Psoas muscle (tissue), 8 donors: ENCODE data around the gene SPG7. TPM values are rescaled to one million over a fixed set of nuclear protein-coding genes. Genes with fewer than 3 reads are reported as not detected.
"Not testable (repeated sequence)": the region's sequence is repeated elsewhere in the genome, so short reads cannot be mapped to it uniquely, and the experiment has no call there.

Source experiments
- ATAC-seq, 4 donors: fragments of 200-7000 bp; cut with Tn5 transposase; one replicate each; pipeline ENCODE4 v1.9.1; 2020; ENCODE audit warnings: moderate library complexity in 3 of 4, mild to moderate bottlenecking in 2 of 4
- DNase-seq, 2 donors: peaks; one replicate each; pipeline ENCODE4 v3.0.0-alpha.2; 2020
- H3K27ac ChIP-seq: fragments of 200-600 bp; one replicate; pipeline ENCODE4 v1.8.0; 2022
- H3K27me3 ChIP-seq, 3 donors: fragments of 200-600 bp in 1 of 3; one replicate each; pipeline versions ENCODE4 v1.6.1 to v1.8.0; 2013 to 2022; ENCODE audit warnings: low read length in 2 of 3, mild to moderate bottlenecking in 2 of 3, moderate library complexity in 1 of 3; ENCODE audit not compliant: insufficient read depth in 3 of 3
- H3K36me3 ChIP-seq, 2 donors: fragments of 200-600 bp in 1 of 2; one replicate each; pipeline versions ENCODE4 v1.6.1 to v1.8.0; 2013 to 2022; ENCODE audit warnings: low read depth in 1 of 2, mild to moderate bottlenecking in 1 of 2, moderate library complexity in 1 of 2; ENCODE audit not compliant: insufficient read depth in 1 of 2
- H3K4me1 ChIP-seq: fragments of 200-600 bp; one replicate; pipeline ENCODE4 v1.8.0; 2022
- H3K4me3 ChIP-seq: fragments of 200-600 bp; one replicate; pipeline ENCODE4 v1.8.0; 2022; ENCODE audit warnings: mild to moderate bottlenecking
- H3K9me3 ChIP-seq: fragments of 200-600 bp; one replicate; pipeline ENCODE4 v1.8.0; 2022
- WGBS, 3 donors: extraction: QIAGEN DNeasy Blood & Tissue Kit; methylation state at CpG; one replicate each; pipeline versions ENCODE4 v1.1.6 to v1.1.7; 2013; 5-methylcytosine and 5-hydroxymethylcytosine counted together
- intact Hi-C, 2 donors: fragments of 100-400 bp; cut with DNase I; formaldehyde crosslinking; loops; one replicate each; pipeline versions ENCODE4 v1.11.0 to v1.14.2; 2022
- polyA plus RNA-seq, 3 donors: library from polyadenylated mRNA; stranded (reverse); fragments of 200-250 nt; gene quantifications; one replicate each; pipeline ENCODE4 v1.2.3, GENCODE V29; 2013
- total RNA-seq, 4 donors: library from RNA; stranded (reverse); fragmentation: NEBNext Ultra II Directional in 2 of 4; extraction: Animal tissue kit (Norgen Biotek cat#: 25700) in 2 of 4; gene quantifications; one replicate each; pipeline versions ENCODE4 v1.2.1 to v1.2.4, GENCODE V29; 2021 to 2023
- TF ChIP-seq, protein P1 (sequence below): fragments of 200-600 bp; IDR thresholded peaks from one replicate; pipeline ENCODE4 v1.8.0; 2022; ENCODE audit warnings: antibody characterized with exemption
- donor health status: healthy with polysubstance abuse.
- donor health status: DM: no; HTN: no; CAD: no; lungs with moderate emphysema.
- donor health status: Bipolar disorder and iron deficiency.
- donor health status: healthy.
- donor health status: DM: yes; HTN: yes; CAD: no.
- donor health status: DM: no; HTN: no; CAD: no.
- donor health status: DM: no; HTN: no; CAD: no.
- donor health status: DM: yes; HTN: yes; CAD: no.

Gene SPG7
- total and polyA plus RNA-seq, 7 donors, result 57.5 to 95.3 (median 86.8) TPM

DNA sequence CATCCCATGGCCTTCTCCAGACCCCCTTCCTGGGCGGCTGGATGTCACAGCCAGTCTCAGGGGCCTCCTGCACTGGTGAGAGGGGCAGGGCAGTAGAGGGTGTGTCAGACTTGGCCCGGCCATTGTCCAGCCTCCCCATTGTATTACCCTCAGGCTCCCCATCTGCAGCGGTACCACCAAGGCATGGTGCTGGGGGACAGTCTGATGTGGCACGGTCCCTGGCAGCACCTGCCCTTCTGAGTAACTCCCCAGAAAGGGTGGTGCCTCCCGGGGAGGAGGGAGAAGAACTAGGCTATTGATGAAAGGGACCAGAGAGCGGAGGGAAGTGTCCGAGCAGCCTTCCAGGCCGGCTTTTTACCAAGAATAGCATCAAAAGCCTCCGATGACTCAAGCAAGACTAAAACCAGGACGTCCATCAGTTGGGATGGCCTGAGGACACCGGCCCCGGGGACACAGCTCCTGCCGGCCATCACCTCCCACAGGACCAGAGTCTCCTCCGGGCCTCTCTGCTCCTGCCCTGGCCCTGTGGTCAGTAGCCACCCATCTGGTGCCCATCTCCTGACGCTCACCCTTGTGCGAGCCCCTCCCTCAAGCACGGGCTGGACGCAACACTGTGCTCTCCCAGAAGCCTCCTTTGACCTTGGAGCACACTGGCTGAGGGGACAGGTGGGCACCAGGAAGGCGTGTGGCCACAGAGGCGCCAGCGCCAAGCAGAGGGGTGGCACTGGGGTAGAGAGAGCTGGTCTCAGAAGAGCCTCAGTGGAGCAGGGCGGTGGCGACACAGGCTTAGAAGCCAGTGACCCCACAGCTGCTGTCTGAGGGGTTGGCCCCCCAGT lies 61.5 kb downstream of the SPG7 start:
- DNase-seq (peak in 1 of 2 donors; percentile 7), ATAC-seq (no peak)
- Histone ChIP-seq H3K36me3 (peaks cover 1 to 2% of the 10 kb centered on the region in 2 donors), H3K4me3 (no peak overlapping the region), H3K4me1 (peaks cover 14% of the 10 kb centered on the region), H3K27me3 (peaks cover 0 to 36% (median 6%) of the 10 kb centered on the region in 3 donors), H3K27ac (no peak overlapping the region), H3K9me3 (no peaks in the 10 kb centered on the region)
- 65 to 68% (median 67%) methylated on average over 21 to 23 of the region's 23 CpGs for WGBS, 3 donors
- TF ChIP-seq, protein P1, sequence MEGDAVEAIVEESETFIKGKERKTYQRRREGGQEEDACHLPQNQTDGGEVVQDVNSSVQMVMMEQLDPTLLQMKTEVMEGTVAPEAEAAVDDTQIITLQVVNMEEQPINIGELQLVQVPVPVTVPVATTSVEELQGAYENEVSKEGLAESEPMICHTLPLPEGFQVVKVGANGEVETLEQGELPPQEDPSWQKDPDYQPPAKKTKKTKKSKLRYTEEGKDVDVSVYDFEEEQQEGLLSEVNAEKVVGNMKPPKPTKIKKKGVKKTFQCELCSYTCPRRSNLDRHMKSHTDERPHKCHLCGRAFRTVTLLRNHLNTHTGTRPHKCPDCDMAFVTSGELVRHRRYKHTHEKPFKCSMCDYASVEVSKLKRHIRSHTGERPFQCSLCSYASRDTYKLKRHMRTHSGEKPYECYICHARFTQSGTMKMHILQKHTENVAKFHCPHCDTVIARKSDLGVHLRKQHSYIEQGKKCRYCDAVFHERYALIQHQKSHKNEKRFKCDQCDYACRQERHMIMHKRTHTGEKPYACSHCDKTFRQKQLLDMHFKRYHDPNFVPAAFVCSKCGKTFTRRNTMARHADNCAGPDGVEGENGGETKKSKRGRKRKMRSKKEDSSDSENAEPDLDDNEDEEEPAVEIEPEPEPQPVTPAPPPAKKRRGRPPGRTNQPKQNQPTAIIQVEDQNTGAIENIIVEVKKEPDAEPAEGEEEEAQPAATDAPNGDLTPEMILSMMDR, result no peak
- intact Hi-C loops, result loop anchor here in 1 of 2 donors (10.0 kb wide), 1 partner anchor 65 kb away; no protein-coding TSS in a partner anchor

DNA sequence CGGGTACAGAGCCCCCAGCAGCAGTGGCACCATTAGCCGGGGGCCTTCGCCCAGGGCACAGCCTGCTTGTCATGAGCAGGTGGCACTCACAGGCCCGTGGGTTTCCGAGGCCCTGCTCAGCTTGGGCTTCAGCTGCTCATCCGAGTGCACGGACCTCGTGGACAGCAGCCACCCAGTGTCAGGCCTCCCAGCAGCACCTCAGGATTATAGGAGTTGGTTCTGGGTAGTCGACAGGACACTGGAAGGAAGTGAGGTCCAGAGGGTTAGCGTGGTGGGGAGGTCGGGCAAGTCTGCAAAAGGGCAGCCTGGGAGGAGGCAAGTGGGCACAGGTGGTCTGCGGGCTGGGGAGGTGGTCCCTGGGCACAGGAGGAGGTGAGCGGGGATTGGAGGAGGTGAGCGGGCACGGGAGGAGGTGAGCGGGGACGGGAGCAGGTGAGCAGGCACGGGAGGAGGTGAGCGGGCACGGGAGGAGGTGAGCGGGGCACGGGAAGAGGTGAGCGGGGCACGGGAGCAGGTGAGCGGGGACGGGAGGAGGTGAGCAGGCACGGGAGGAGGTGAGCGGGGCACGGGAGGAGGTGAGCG lies 62.2 kb downstream of the SPG7 start:
- Histone ChIP-seq H3K9me3 (no peaks in the 10 kb centered on the region), H3K36me3 (no peaks in the 10 kb centered on the region), H3K27ac (no peak overlapping the region), H3K4me1 (peaks cover 7% of the 10 kb centered on the region), H3K27me3 (peaks cover 0 to 43% (median 11%) of the 10 kb centered on the region in 3 donors), H3K4me3 (no peak overlapping the region)
- DNase-seq (peak in 1 of 2 donors; percentile 11), ATAC-seq (no peak)
- WGBS, 3 donors, result 71 to 78% (median 76%) methylated on average over 22 to 30 of the region's 30 CpGs
- TF ChIP-seq, protein P1, result no peak
- intact Hi-C loops, result loop anchor here in 1 of 2 donors (10.0 kb wide), 1 partner anchor 64 kb away; no protein-coding TSS in a partner anchor

DNA sequence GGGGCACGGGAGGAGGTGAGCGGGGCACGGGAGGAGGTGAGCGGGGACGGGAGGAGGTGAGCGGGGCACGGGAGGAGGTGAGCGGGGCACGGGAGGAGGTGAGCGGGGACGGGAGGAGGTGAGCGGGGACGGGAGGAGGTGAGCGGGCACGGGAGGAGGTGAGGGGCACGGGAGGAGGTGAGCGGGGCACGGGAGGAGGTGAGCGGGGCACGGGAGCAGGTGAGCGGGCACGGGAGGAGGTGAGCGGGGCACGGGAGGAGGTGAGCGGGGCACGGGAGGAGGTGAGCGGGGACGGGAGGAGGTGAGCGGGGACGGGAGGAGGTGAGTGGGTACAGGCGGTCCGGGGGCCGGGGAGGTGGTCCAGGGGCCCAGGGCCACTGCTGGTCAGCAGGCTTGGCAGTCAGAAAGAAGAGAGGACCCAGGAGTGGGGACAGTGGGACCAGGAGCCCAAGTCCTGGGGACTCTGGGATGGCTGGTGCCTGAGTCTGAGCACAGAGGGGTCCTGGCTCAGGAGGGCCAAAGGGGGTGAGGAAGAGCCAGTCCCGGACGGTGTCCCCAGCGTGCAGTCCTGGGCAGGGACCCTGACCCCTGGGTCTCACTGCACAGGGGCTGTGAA lies 62.9 kb downstream of the SPG7 start:
- DNase-seq, H3K4me1 ChIP-seq, H3K27ac ChIP-seq, H3K36me3 ChIP-seq, ATAC-seq, H3K9me3 ChIP-seq, H3K4me3 ChIP-seq: not testable (repeated sequence)
- peaks cover 0 to 48% (median 13%) of the 10 kb centered on the region in 3 donors for H3K27me3 ChIP-seq
- intact Hi-C loops, result loop anchor here in 1 of 2 donors (10.0 kb wide), 1 partner anchor 64 kb away; no protein-coding TSS in a partner anchor
- 80 to 85% (median 82%) methylated on average over 16 to 35 of the region's 36 CpGs for WGBS, 3 donors

- Histone ChIP-seq H3K4me1 (no peaks in the 10 kb centered on the region), H3K36me3 (no peaks in the 10 kb centered on the region), H3K9me3 (no peaks in the 10 kb centered on the region), H3K27me3 (peaks cover 0 to 54% (median 18%) of the 10 kb centered on the region in 3 donors), H3K27ac (no peak overlapping the region), H3K4me3 (no peak overlapping the region)
- TF ChIP-seq, protein P1, result no peak
- DNase-seq (peak in 1 of 2 donors; percentile 5), ATAC-seq (no peak)
- 77 to 82% (median 79%) methylated on average over 18 of the region's 18 CpGs for WGBS, 3 donors
- intact Hi-C loops, result loop anchor here in 1 of 2 donors (10.0 kb wide), 1 partner anchor 63 kb away; no protein-coding TSS in a partner anchor
These were observed 63.4 kb downstream of the SPG7 start for GRCh38 chr16:89571636-89572035.
